Body of pancreas (tissue), 4 donors: Measurements from ENCODE around the gene LMO1. TPM values are rescaled to one million over a fixed set of nuclear protein-coding genes. Genes with fewer than 3 reads are reported as not detected.

Experiments used
- ATAC-seq: fragments of 150-250 bp; one replicate; pipeline ENCODE4 v1.9.1; 2016
- DNase-seq, 4 donors: peaks; one replicate each; pipeline ENCODE4 v3.0.0-alpha.2; 2019
- H3K27ac ChIP-seq, 4 donors: fragments of 200-600 bp; sonication (generic); 1 replicate in 3 of 4; 2 replicates in 1 of 4; pipeline versions ENCODE4 v1.5.1 to v1.6.1; 2016 to 2019; ENCODE audit warnings: mild to moderate bottlenecking in 1 of 4, mixed read lengths in 1 of 4, moderate library complexity in 1 of 4
- H3K27me3 ChIP-seq, 2 donors: fragments of 200-600 bp; sonication (generic); one replicate each; pipeline ENCODE4 v1.6.0; 2016; ENCODE audit warnings: mild to moderate bottlenecking in 1 of 2
- H3K36me3 ChIP-seq, 2 donors: fragments of 200-600 bp; sonication (generic); replicated peaks in 1 of 2; 2 replicates each; pipeline ENCODE4 v1.5.1; 2016; ENCODE audit warnings: low read depth in 2 of 2; ENCODE audit not compliant: insufficient read depth in 1 of 2
- H3K4me1 ChIP-seq: fragments of 200-600 bp; sonication (generic); one replicate; pipeline ENCODE4 v1.6.0; 2016
- H3K4me3 ChIP-seq, 2 donors: fragments of 200-600 bp; sonication (generic); 1 replicate in 1 of 2; 2 replicates in 1 of 2; pipeline ENCODE4 v1.5.1; 2016 to 2019
- H3K9me3 ChIP-seq, 3 donors: fragments of 200-600 bp; sonication (generic); 1 replicate in 2 of 3; 2 replicates in 1 of 3; pipeline ENCODE4 v1.5.1; 2016
- POLR2A ChIP-seq, 3 donors: fragments of 450-650 bp; IDR thresholded peaks; one replicate each; pipeline ENCODE4 v1.6.1; 2016; ENCODE audit warnings: antibody characterized with exemption in 3 of 3, mild to moderate bottlenecking in 2 of 3
- WGBS, 2 donors: methylation state at CpG; one replicate each; pipeline ENCODE4 v1.1.5; 2017; 5-methylcytosine and 5-hydroxymethylcytosine counted together
- intact Hi-C: fragments of 100-400 bp; cut with DNase I; formaldehyde crosslinking; loops from one replicate; pipeline ENCODE4 v1.15.1; 2023
- total RNA-seq, 2 donors: library from RNA; depleted of rRNA; stranded (reverse); fragments of >200 nt; gene quantifications; one replicate each; pipeline ENCODE4 v1.1.0, GENCODE V29; 2016
- TF ChIP-seq, protein P1 (sequence below), 7 experiments: fragments of 450-650 bp in 4 of 7; fragments of 200-600 bp in 3 of 7; sonication (generic) in 3 of 7; IDR thresholded peaks; one replicate each; pipeline ENCODE4 v1.5.1; 2016 to 2019; ENCODE audit warnings: antibody characterized with exemption in 7 of 7

Gene LMO1
- total RNA-seq, 2 donors from 2014 or later: 0.78 to 1.6 TPM

DNA sequence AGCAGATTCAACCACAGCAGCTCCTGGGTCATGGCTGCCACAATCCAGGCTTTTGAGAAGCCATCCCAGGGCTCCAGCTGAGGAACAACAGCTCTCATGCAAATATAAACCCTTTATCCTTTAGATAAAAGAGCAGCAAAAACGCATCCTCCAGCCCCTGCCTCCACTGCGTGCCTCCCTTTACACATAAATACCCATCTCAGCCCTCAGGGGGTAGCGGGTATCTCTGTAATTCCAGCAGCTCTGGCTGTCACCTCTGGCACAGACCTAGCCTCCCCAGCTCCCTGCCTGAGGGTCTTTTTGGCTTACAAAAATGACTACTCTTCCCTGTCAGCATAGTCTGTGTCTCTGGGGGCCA, 21.6 kb downstream of the LMO1 start:
- DNase-seq (no peak), ATAC-seq (no peak)
- no peaks in the 10 kb centered on the region for H3K9me3 ChIP-seq
- intact Hi-C loops: no loop called here
- WGBS, 2 donors: 68 to 71% methylated on average over 3 of the region's 3 CpGs
- H3K27me3 ChIP-seq: no peaks in the 10 kb centered on the region
- no peaks in the 10 kb centered on the region for H3K4me1 ChIP-seq
- H3K27ac ChIP-seq: no peak overlapping the region
- H3K36me3 ChIP-seq: no peaks in the 10 kb centered on the region
- TF ChIP-seq, protein P1, sequence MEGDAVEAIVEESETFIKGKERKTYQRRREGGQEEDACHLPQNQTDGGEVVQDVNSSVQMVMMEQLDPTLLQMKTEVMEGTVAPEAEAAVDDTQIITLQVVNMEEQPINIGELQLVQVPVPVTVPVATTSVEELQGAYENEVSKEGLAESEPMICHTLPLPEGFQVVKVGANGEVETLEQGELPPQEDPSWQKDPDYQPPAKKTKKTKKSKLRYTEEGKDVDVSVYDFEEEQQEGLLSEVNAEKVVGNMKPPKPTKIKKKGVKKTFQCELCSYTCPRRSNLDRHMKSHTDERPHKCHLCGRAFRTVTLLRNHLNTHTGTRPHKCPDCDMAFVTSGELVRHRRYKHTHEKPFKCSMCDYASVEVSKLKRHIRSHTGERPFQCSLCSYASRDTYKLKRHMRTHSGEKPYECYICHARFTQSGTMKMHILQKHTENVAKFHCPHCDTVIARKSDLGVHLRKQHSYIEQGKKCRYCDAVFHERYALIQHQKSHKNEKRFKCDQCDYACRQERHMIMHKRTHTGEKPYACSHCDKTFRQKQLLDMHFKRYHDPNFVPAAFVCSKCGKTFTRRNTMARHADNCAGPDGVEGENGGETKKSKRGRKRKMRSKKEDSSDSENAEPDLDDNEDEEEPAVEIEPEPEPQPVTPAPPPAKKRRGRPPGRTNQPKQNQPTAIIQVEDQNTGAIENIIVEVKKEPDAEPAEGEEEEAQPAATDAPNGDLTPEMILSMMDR (IDR thresholded peaks at IDR 0.05): no peak
- no peak for TF ChIP-seq POLR2A (IDR thresholded peaks at IDR 0.05)
- H3K4me3 ChIP-seq: no peak overlapping the region

DNA sequence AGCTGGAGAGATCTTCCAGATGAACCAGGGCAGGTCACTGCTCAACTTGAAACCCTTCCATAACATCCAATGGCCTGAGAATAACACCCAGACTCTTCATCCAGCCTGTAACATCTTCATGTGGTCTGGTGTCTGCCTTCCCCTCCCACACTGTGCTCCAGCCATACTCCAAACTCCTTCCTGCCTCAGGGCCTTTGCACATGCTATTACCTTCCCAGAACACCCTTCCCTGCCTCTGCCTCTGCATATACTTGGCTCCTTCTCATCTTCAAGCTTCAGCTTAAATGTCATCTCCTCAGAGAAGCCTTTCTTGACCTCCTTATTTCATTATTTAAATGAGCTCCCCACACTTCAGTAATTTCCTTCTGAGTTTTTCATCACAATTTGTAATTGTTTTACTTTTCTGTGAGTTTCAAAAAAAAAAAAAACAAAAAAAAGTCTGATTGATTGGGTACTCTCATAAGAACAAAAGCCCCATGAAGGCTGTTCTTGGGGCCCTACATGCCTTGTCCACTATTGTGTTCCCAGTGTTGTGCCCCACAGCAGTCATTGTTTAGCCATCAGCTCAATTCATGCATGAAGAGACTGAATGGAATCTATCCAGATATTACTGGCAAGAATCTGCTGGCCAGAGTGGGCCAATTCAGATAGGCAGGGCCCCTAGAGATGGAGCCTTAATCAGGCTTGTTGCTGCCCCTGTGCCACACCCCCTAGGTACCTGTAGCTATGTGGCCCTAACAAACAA, 22.1 kb downstream of the LMO1 start:
- no peak for DNase-seq
- no peaks in the 10 kb centered on the region for H3K9me3 ChIP-seq
- H3K27me3 ChIP-seq: no peaks in the 10 kb centered on the region
- no peak overlapping the region for H3K4me3 ChIP-seq
- TF ChIP-seq, protein P1 (IDR thresholded peaks at IDR 0.05): no peak
- TF ChIP-seq POLR2A (IDR thresholded peaks at IDR 0.05): no peak
- no peak for ATAC-seq
- no peaks in the 10 kb centered on the region for H3K4me1 ChIP-seq
- no peak overlapping the region for H3K27ac ChIP-seq
- intact Hi-C loops: no loop called here
- no peaks in the 10 kb centered on the region for H3K36me3 ChIP-seq

DNA sequence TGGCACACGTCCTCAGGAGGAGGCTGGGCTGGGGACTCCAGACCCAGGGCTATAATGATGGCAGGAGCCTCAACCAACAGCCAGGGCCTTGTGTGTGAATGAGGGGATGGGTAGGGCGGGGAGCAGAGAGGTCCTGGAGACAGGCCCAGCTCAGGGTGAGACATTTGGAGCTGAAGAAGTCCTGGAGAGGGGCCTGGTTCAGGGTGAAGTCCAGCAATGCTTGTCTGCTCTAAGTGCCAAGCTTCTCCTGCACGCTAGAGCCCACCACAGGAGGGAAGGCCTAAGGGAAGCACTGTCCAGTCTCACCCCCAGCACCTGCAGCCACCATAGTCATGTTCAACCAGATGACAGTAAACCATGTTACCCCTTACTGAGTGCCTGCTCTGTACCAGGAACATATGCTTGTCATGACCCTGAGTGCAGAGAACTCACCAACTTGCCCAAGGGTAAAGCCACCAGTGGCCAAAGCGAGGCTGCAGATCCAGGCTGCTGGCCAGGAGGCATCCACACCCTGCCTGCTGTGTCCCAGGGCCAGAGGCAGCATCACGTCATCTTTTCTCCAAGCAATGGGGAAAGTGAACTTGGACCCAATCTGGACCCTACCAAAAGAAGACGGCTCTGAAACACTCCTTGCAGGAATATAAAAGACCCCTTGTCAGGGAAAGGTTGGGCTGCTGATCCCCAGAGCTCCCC, 24.0 kb downstream of the LMO1 start:
- WGBS, 2 donors: 78 to 81% methylated on average over 5 to 6 of the region's 6 CpGs
- H3K4me3 ChIP-seq: no peak overlapping the region
- intact Hi-C loops: no loop called here
- no peaks in the 10 kb centered on the region for H3K4me1 ChIP-seq
- H3K27me3 ChIP-seq: no peaks in the 10 kb centered on the region
- DNase-seq: no peak
- no peaks in the 10 kb centered on the region for H3K36me3 ChIP-seq
- TF ChIP-seq, protein P1 (IDR thresholded peaks at IDR 0.05): no peak
- TF ChIP-seq POLR2A (IDR thresholded peaks at IDR 0.05): no peak
- no peaks in the 10 kb centered on the region for H3K9me3 ChIP-seq
- H3K27ac ChIP-seq: no peak overlapping the region
- no peak for ATAC-seq

DNA sequence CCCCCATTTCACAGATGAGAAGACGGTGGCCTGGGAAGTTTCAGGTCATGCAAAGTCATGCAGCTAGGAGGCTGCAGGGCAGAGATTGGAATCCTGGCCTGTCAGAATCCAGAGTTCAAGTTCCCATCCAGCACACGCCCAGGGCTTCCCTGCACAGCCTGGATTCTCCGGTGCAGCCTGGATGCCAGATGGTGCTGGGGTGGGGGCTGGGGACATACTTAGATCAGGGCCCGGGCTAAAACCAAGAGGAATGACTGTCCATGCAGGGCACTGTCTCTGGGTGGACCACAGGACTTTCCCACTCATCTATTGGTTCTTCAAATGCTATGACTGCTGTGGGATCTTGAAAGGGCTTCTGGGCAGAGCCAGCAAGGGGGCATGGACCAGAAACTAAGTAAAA, 24.6 kb downstream of the LMO1 start:
- ATAC-seq: no peak
- H3K4me1 ChIP-seq: no peaks in the 10 kb centered on the region
- intact Hi-C loops: no loop called here
- TF ChIP-seq, protein P1 (IDR thresholded peaks at IDR 0.05): no peak
- H3K9me3 ChIP-seq: no peaks in the 10 kb centered on the region
- 66 to 73% methylated on average over 4 of the region's 4 CpGs for WGBS, 2 donors
- H3K27ac ChIP-seq: no peak overlapping the region
- H3K4me3 ChIP-seq: no peak overlapping the region
- no peaks in the 10 kb centered on the region for H3K27me3 ChIP-seq
- DNase-seq: no peak
- no peaks in the 10 kb centered on the region for H3K36me3 ChIP-seq

DNA sequence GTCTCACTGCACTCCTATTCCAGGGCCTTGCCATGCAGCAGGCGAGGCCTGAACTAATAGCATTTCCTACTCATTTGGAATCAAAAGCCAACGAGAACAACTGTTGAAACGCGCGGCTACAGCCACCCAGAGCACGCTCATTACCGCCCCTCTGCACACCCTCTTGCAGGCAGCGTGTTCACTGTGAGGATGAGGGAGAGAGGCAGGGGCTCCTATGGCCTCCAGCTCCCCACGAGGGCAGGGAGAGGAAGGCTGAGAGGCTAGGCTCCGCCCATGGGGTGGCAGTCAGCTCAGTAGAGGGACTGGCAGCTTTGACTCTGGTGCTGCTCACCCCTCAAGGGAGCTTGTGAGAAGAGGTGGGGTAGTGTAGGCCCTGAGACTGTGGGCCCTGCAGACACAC, 26.2 kb downstream of the LMO1 start:
- Histone ChIP-seq H3K27me3 (no peaks in the 10 kb centered on the region), H3K27ac (no peak overlapping the region), H3K4me1 (no peaks in the 10 kb centered on the region), H3K4me3 (no peak overlapping the region), H3K36me3 (no peaks in the 10 kb centered on the region), H3K9me3 (no peaks in the 10 kb centered on the region)
- no peak for ATAC-seq
- TF ChIP-seq POLR2A (IDR thresholded peaks at IDR 0.05): no peak
- TF ChIP-seq, protein P1 (IDR thresholded peaks at IDR 0.05): no peak
- WGBS, 2 donors: 83% methylated on average over 9 to 10 of the region's 10 CpGs
- DNase-seq: no peak
- intact Hi-C loops: no loop called here
